WTC11 (cell line): ENCODE data around the gene SND1. TPM values are rescaled to one million over a fixed set of nuclear protein-coding genes. Genes with fewer than 3 reads are reported as not detected.
A peak's percentile ranks its signal among the peaks of the same experiment; 100 is the strongest.

Experiments
- ATAC-seq: fragments of 200-7000 bp; cut with Tn5 transposase; 2 replicates; pipeline ENCODE4 v1.10.0; 2021; ENCODE audit warnings: mild to moderate bottlenecking, moderate library complexity
- CTCF ChIA-PET: fragments of 300-600 bp; sonication (Branson Sonifier 250); formaldehyde crosslinking; loops from one replicate; lab custom pipeline; 2021; ENCODE audit warnings: antibody characterized with exemption; lab: Charles Lee
- POLR2A ChIA-PET: fragments of 350-600 bp; sonication (Branson Sonifier 250); formaldehyde crosslinking; loops from one replicate; lab custom pipeline; 2021; ENCODE audit warnings: antibody characterized with exemption; lab: Charles Lee
- DNase-seq: peaks from one replicate; pipeline ENCODE4 v3.0.0; 2021; ENCODE audit warnings: low spot score
- H3K27ac Mint-ChIP-seq: 2 replicates; pipeline ENCODE4 v1.8.0; 2021; ENCODE audit warnings: mixed read lengths
- H3K27me3 Mint-ChIP-seq: 2 replicates; pipeline ENCODE4 v1.8.0; 2021; ENCODE audit warnings: low read depth, mild to moderate bottlenecking, moderate library complexity, mixed read lengths
- H3K36me3 Mint-ChIP-seq: 2 replicates; pipeline ENCODE4 v1.8.0; 2021; ENCODE audit warnings: mixed read lengths
- H3K4me1 Mint-ChIP-seq: 2 replicates; pipeline ENCODE4 v1.8.0; 2022; ENCODE audit warnings: mixed read lengths
- H3K4me3 Mint-ChIP-seq: 2 replicates; pipeline ENCODE4 v1.8.0; 2021; ENCODE audit warnings: mild to moderate bottlenecking, moderate library complexity, mixed read lengths
- H3K9me3 Mint-ChIP-seq: 2 replicates; pipeline ENCODE4 v1.8.0; 2021; ENCODE audit warnings: mixed read lengths
- ATF1 ChIP-seq: sonication (generic); formaldehyde crosslinking; IDR thresholded peaks from 2 replicates; pipeline ENCODE4 v1.8.1; 2023; ENCODE audit warnings: mild to moderate bottlenecking, moderate library complexity, missing genetic modification reagents
- CDX4 ChIP-seq: fragments of 250-450 bp; sonication (Bioruptor Pico); IDR thresholded peaks from 2 replicates; pipeline ENCODE4 v1.9.0; 2021; ENCODE audit warnings: moderate library complexity, mild to moderate bottlenecking, inconsistent platforms, borderline replicate concordance
- CREB1 ChIP-seq: sonication (generic); formaldehyde crosslinking; IDR thresholded peaks from 2 replicates; pipeline ENCODE4 v1.8.0; 2023; ENCODE audit warnings: mild to moderate bottlenecking, missing genetic modification reagents
- E2F1 ChIP-seq: sonication (generic); formaldehyde crosslinking; IDR thresholded peaks from 2 replicates; pipeline ENCODE4 v1.8.0; 2022; ENCODE audit warnings: mild to moderate bottlenecking, missing genetic modification reagents
- ELF4 ChIP-seq: sonication (generic); formaldehyde crosslinking; IDR thresholded peaks from 2 replicates; pipeline ENCODE4 v1.8.1; 2022; ENCODE audit warnings: low read depth, mild to moderate bottlenecking, moderate library complexity, missing genetic modification reagents
- EMX1 ChIP-seq: fragments of 250-450 bp; sonication (Bioruptor Pico); IDR thresholded peaks from 2 replicates; pipeline ENCODE4 v1.8.0; 2021; ENCODE audit warnings: mild to moderate bottlenecking
- ERG ChIP-seq: fragments of 250-450 bp; sonication (Bioruptor Pico); IDR thresholded peaks from 2 replicates; pipeline ENCODE4 v1.8.0; 2021; ENCODE audit warnings: mild to moderate bottlenecking
- FOXJ3 ChIP-seq: sonication (generic); formaldehyde crosslinking; IDR thresholded peaks from 2 replicates; pipeline ENCODE4 v1.9.0; 2021; ENCODE audit warnings: missing genetic modification reagents, mild to moderate bottlenecking, borderline replicate concordance
- FOXP1 ChIP-seq: sonication (generic); formaldehyde crosslinking; IDR thresholded peaks from 2 replicates; pipeline ENCODE4 v1.8.0; 2022; ENCODE audit warnings: missing genetic modification reagents, mild to moderate bottlenecking, moderate library complexity, borderline replicate concordance
- JAZF1 ChIP-seq: fragments of 250-450 bp; sonication (Bioruptor Pico); IDR thresholded peaks from 2 replicates; pipeline ENCODE4 v1.9.0; 2021; ENCODE audit warnings: moderate library complexity, mild to moderate bottlenecking, inconsistent platforms
- MXD4 ChIP-seq: fragments of 250-450 bp; sonication (Bioruptor Pico); IDR thresholded peaks from 2 replicates; pipeline ENCODE4 v1.8.0; 2021; ENCODE audit warnings: mild to moderate bottlenecking, moderate library complexity, borderline replicate concordance
- MYBL2 ChIP-seq: sonication (generic); formaldehyde crosslinking; IDR thresholded peaks from 2 replicates; pipeline ENCODE4 v1.8.1; 2023; ENCODE audit warnings: mild to moderate bottlenecking, moderate library complexity, missing genetic modification reagents
- PREB ChIP-seq: sonication (generic); formaldehyde crosslinking; IDR thresholded peaks from 2 replicates; pipeline ENCODE4 v1.8.1; 2022; ENCODE audit warnings: mild to moderate bottlenecking, missing genetic modification reagents, moderate library complexity, borderline replicate concordance
- SMAD4 ChIP-seq: sonication (generic); formaldehyde crosslinking; IDR thresholded peaks from 2 replicates; pipeline ENCODE4 v1.8.0; 2022; ENCODE audit warnings: mild to moderate bottlenecking, missing genetic modification reagents
- SP1 ChIP-seq: sonication (generic); formaldehyde crosslinking; conservative IDR thresholded peaks from 2 replicates; pipeline ENCODE4 v1.8.1; 2022; ENCODE audit warnings: missing genetic modification reagents
- TEAD4 ChIP-seq: sonication (generic); formaldehyde crosslinking; IDR thresholded peaks from 2 replicates; pipeline ENCODE4 v1.8.0; 2022; ENCODE audit warnings: mild to moderate bottlenecking, missing genetic modification reagents
- USF2 ChIP-seq: sonication (generic); formaldehyde crosslinking; IDR thresholded peaks from 2 replicates; pipeline ENCODE4 v1.8.1; 2023; ENCODE audit warnings: mild to moderate bottlenecking, missing genetic modification reagents, moderate library complexity
- ZNF121 ChIP-seq: sonication (generic); formaldehyde crosslinking; IDR thresholded peaks from 2 replicates; pipeline ENCODE4 v1.8.0; 2023; ENCODE audit warnings: missing genetic modification reagents
- ZNF138 ChIP-seq: sonication (generic); formaldehyde crosslinking; conservative IDR thresholded peaks from 2 replicates; pipeline ENCODE4 v1.8.1; 2022; ENCODE audit warnings: mild to moderate bottlenecking, moderate library complexity, missing genetic modification reagents
- ZNF219 ChIP-seq: sonication (generic); formaldehyde crosslinking; IDR thresholded peaks from 2 replicates; pipeline ENCODE4 v1.8.0; 2023; ENCODE audit warnings: missing genetic modification reagents, mild to moderate bottlenecking, borderline replicate concordance
- ZNF281 ChIP-seq: sonication (generic); formaldehyde crosslinking; IDR thresholded peaks from 2 replicates; pipeline ENCODE4 v1.8.0; 2023; ENCODE audit warnings: mild to moderate bottlenecking, missing genetic modification reagents
- ZNF396 ChIP-seq: fragments of 250-450 bp; sonication (Bioruptor Pico); IDR thresholded peaks from 2 replicates; pipeline ENCODE4 v1.8.0; 2021; ENCODE audit warnings: mild to moderate bottlenecking, moderate library complexity, borderline replicate concordance
- ZNF416 ChIP-seq: fragments of 250-450 bp; sonication (Bioruptor Pico); IDR thresholded peaks from 2 replicates; pipeline ENCODE4 v1.9.0; 2021; ENCODE audit warnings: mild to moderate bottlenecking, inconsistent platforms
- ZNF512 ChIP-seq: sonication (generic); formaldehyde crosslinking; IDR thresholded peaks from 2 replicates; pipeline ENCODE4 v1.8.1; 2022; ENCODE audit warnings: missing genetic modification reagents, borderline replicate concordance
- ZNF671 ChIP-seq: fragments of 250-450 bp; sonication (Bioruptor Pico); IDR thresholded peaks from 2 replicates; pipeline ENCODE4 v1.8.0; 2021; ENCODE audit warnings: mild to moderate bottlenecking
- total RNA-seq: library from RNA; stranded (reverse); gene quantifications from 3 replicates; pipeline ENCODE4 v1.2.3, GENCODE V29; 2021

SND1 gene
- total RNA-seq, 1 experiment from 2014 or later, result 261 TPM

GRCh38 chr7:128115336-128115820 lies 463.4 kb downstream of the SND1 start:
- no peak; the same call in 1 of the 2 replicates for ATAC-seq
- CTCF ChIA-PET, result interaction anchor here (1.0 to 3.9 kb wide), 7 partner anchors 11 to 187 kb away, joined by 3 to 20 read pairs (median 5); no protein-coding TSS in a partner anchor
- TF ChIP-seq ZNF671 (CRISPR knock-in tag), result no peak
- no peak for TF ChIP-seq ZNF396 (CRISPR knock-in tag)
- TF ChIP-seq SP1 (CRISPR knock-in tag), result no peak
- no peak for TF ChIP-seq PREB (CRISPR knock-in tag)
- no peak for TF ChIP-seq CREB1 (CRISPR knock-in tag)
- no peak for TF ChIP-seq SMAD4
- no peak for TF ChIP-seq ZNF121
- no peak for TF ChIP-seq ATF1 (CRISPR knock-in tag)
- no peak for TF ChIP-seq ELF4
- TF ChIP-seq MXD4 (CRISPR knock-in tag), result no peak
- TF ChIP-seq MYBL2 (CRISPR knock-in tag), result no peak
- TF ChIP-seq ERG (CRISPR knock-in tag), result no peak
- no peak for TF ChIP-seq USF2
- TF ChIP-seq ZNF512 (CRISPR knock-in tag), result no peak
- TF ChIP-seq, all 79 proteins: peak for 0

GRCh38 chr7:128115821-128116723 lies 464.1 kb downstream of the SND1 start:
- CTCF ChIA-PET, result interaction anchor here (0.8 to 3.9 kb wide), 9 partner anchors 11 to 187 kb away, joined by 3 to 20 read pairs (median 3); no protein-coding TSS in a partner anchor
- TF ChIP-seq JAZF1 (CRISPR knock-in tag), result no peak
- no peak for TF ChIP-seq ZNF138 (CRISPR knock-in tag)
- 0 out of 2 replicates have a peak, but pooled peaks have one; percentile 58 for TF ChIP-seq TEAD4 (CRISPR knock-in tag)
- TF ChIP-seq ZNF671 (CRISPR knock-in tag), result no peak
- no peak for TF ChIP-seq E2F1
- no peak for TF ChIP-seq EMX1 (CRISPR knock-in tag)
- TF ChIP-seq ZNF416, result no peak
- 0 out of 2 replicates have a peak, but pooled peaks have one; percentile 52 for TF ChIP-seq ZNF281 (CRISPR knock-in tag)
- TF ChIP-seq CDX4 (CRISPR knock-in tag), result no peak
- TF ChIP-seq FOXP1 (CRISPR knock-in tag), result peak; percentile 47; the same call in 1 of the 2 replicates
- no peak for TF ChIP-seq FOXJ3 (CRISPR knock-in tag)
- no peak for TF ChIP-seq ZNF219

More at GRCh38 chr7:128115336-128115820, 463.4 kb downstream of the SND1 start:
- POLR2A ChIA-PET, result no interaction called here
- Mint-ChIP-seq H3K36me3 (no peaks in the 10 kb centered on the region), H3K4me3 (no peak overlapping the region), H3K27ac (no peak overlapping the region), H3K4me1 (peaks cover 6% of the 10 kb centered on the region), H3K9me3 (no peaks in the 10 kb centered on the region), H3K27me3 (peaks cover 39% of the 10 kb centered on the region)
- no peak for DNase-seq

More at GRCh38 chr7:128115821-128116723, 464.1 kb downstream of the SND1 start:
- DNase-seq (peak; percentile 49), ATAC-seq (peak; percentile 66)
- Mint-ChIP-seq H3K9me3 (no peaks in the 10 kb centered on the region), H3K27ac (no peak overlapping the region), H3K4me1 (peaks cover 6% of the 10 kb centered on the region), H3K36me3 (no peaks in the 10 kb centered on the region), H3K4me3 (no peak overlapping the region), H3K27me3 (peaks cover 36% of the 10 kb centered on the region)
- POLR2A ChIA-PET, result no interaction called here
